Measurements from ENCODE around the gene LIN54.

GRCh38 chr4:83002329-83002728 is 8.3 kb downstream of the LIN54 start:
- no peak for TF ChIP-seq CTCF (IDR thresholded peaks at IDR 0.05 in 8 of 11, conservative IDR thresholded peaks at IDR 0.05 in 3 of 11)
- TF ChIP-seq POLR2AphosphoS5 (IDR thresholded peaks at IDR 0.05): no peak

Measured in spleen (tissue), 7 donors.